H1 (cell line): Measurements from ENCODE around the gene SH3PXD2A. TPM values are rescaled to one million over a fixed set of nuclear protein-coding genes. Genes with fewer than 3 reads are reported as not detected.

Experiments
- CTCF ChIA-PET: fragments of 300-600 bp; sonication (Branson Sonifier 250); formaldehyde crosslinking; loops from one replicate; lab custom pipeline; 2021; ENCODE audit not compliant: partially characterized antibody; lab: Charles Lee
- POLR2A ChIA-PET: fragments of 300-600 bp; sonication (Branson Sonifier 250); formaldehyde crosslinking; loops from one replicate; lab custom pipeline; 2021; ENCODE audit warnings: inconsistent platforms; ENCODE audit not compliant: partially characterized antibody; lab: Charles Lee
- DNase-seq, 2 experiments: peaks; one replicate each; pipeline versions ENCODE4 v3.0.0 to v3.0.0-alpha.2; 2010 to 2022; ENCODE audit warnings: low spot score in 2 of 2, low read depth in 1 of 2, mixed read lengths in 1 of 2
- FAIRE-seq: peaks from 2 replicates; lab custom pipeline; 2011; peaks lifted over from hg19 to GRCh38; lab: Jason Lieb, UNC
- H2AFZ ChIP-seq: 2 replicates; pipeline ENCODE4 v1.8.1; 2012; ENCODE audit warnings: low read length, inconsistent platforms
- H2AK5ac ChIP-seq: 2 replicates; pipeline ENCODE4 v1.6.1; 2013; ENCODE audit warnings: low read depth, low read length
- H2BK120ac ChIP-seq: replicated peaks from 2 replicates; pipeline ENCODE3; 2013; ENCODE audit warnings: low read depth, low read length, inconsistent platforms
- H2BK12ac ChIP-seq: 2 replicates; pipeline ENCODE4 v1.6.1; 2013; ENCODE audit warnings: low read depth, low read length
- H2BK15ac ChIP-seq: 2 replicates; pipeline ENCODE4 v1.6.1; 2013; ENCODE audit warnings: low read length
- H2BK20ac ChIP-seq: 2 replicates; pipeline ENCODE4 v1.6.1; 2013; ENCODE audit warnings: low read length
- H2BK5ac ChIP-seq: 2 replicates; pipeline ENCODE4 v1.6.1; 2013; ENCODE audit warnings: low read depth, low read length
- H3K14ac ChIP-seq: 2 replicates; pipeline ENCODE4 v1.6.1; 2013; ENCODE audit warnings: inconsistent platforms; ENCODE audit not compliant: insufficient read length
- H3K18ac ChIP-seq: 2 replicates; pipeline ENCODE4 v1.6.1; 2013; ENCODE audit warnings: low read length; ENCODE audit errors: extremely low read depth
- H3K23ac ChIP-seq: 2 replicates; pipeline ENCODE4 v1.6.1; 2013; ENCODE audit warnings: inconsistent platforms; ENCODE audit not compliant: insufficient read length
- H3K23me2 ChIP-seq: 2 replicates; pipeline ENCODE4 v1.6.1; 2013; ENCODE audit warnings: low read depth, low read length
- H3K27ac ChIP-seq: 2 replicates; pipeline ENCODE4 v1.6.1; 2011; ENCODE audit warnings: low read depth, low read length, inconsistent platforms
- H3K27me3 ChIP-seq, 4 experiments: replicated peaks in 1 of 4; 1 replicate in 1 of 4; 2 replicates in 3 of 4; pipeline versions ENCODE4 v1.6.1 to v1.8.1; 2011 to 2013; ENCODE audit warnings: low read length in 3 of 4, mild to moderate bottlenecking in 3 of 4, inconsistent platforms in 2 of 4, mixed read lengths in 2 of 4, moderate library complexity in 1 of 4; ENCODE audit not compliant: control insufficient read depth in 3 of 4, insufficient read depth in 3 of 4; ENCODE audit errors: extremely low read depth in 1 of 4
- H3K36me3 ChIP-seq, 4 experiments: 2 replicates each; pipeline versions ENCODE4 v1.6.1 to v1.8.1; 2011 to 2013; ENCODE audit warnings: mild to moderate bottlenecking in 4 of 4, low read length in 3 of 4, moderate library complexity in 2 of 4, control low read depth in 1 of 4, inconsistent platforms in 1 of 4; ENCODE audit not compliant: insufficient read depth in 4 of 4, control insufficient read depth in 2 of 4
- H3K4ac ChIP-seq: replicated peaks from 2 replicates; pipeline ENCODE3; 2013; ENCODE audit warnings: low read length, low read depth, mixed read lengths, inconsistent platforms; ENCODE audit not compliant: insufficient read length
- H3K4me1 ChIP-seq, 4 experiments: replicated peaks in 1 of 4; 1 replicate in 1 of 4; 2 replicates in 3 of 4; pipeline versions ENCODE4 v1.6.1 to v1.8.1; 2011 to 2013; ENCODE audit warnings: low read length in 3 of 4, inconsistent platforms in 2 of 4, mixed read lengths in 1 of 4; ENCODE audit not compliant: insufficient read depth in 4 of 4, control insufficient read depth in 3 of 4
- H3K4me2 ChIP-seq, 2 experiments: 2 replicates each; pipeline versions ENCODE4 v1.6.1 to v1.8.1; 2011 to 2013; ENCODE audit warnings: low read depth in 2 of 2, low read length in 2 of 2, control low read depth in 1 of 2, inconsistent platforms in 1 of 2, mild to moderate bottlenecking in 1 of 2; ENCODE audit not compliant: insufficient read depth in 1 of 2
- H3K4me3 ChIP-seq, 4 experiments: fragments of 200-600, 300-600 bp in 1 of 4; sonication (generic), shearing (Covaris generic), sonication (Bioruptor Twin) in 1 of 4; 2 replicates each; pipeline versions ENCODE4 v1.5.1 to v1.8.1; 2011 to 2016; ENCODE audit warnings: low read length in 4 of 4, low read depth in 3 of 4, control low read depth in 2 of 4, inconsistent platforms in 2 of 4, mild to moderate bottlenecking in 2 of 4, mixed read lengths in 1 of 4, moderate library complexity in 1 of 4; ENCODE audit not compliant: insufficient read depth in 2 of 4; ENCODE audit errors: extremely low read depth in 1 of 4
- H3K56ac ChIP-seq: replicated peaks from 2 replicates; pipeline ENCODE3; 2013; ENCODE audit warnings: low read depth, mild to moderate bottlenecking, mixed read lengths, low read length, inconsistent platforms; ENCODE audit not compliant: insufficient read length
- H3K79me1 ChIP-seq: 2 replicates; pipeline ENCODE4 v1.6.1; 2013; ENCODE audit warnings: low read depth, low read length, control low read depth
- H3K79me2 ChIP-seq, 2 experiments: 2 replicates each; pipeline versions ENCODE4 v1.6.1 to v1.8.1; 2012 to 2013; ENCODE audit warnings: low read length in 2 of 2, mild to moderate bottlenecking in 2 of 2, inconsistent platforms in 1 of 2; ENCODE audit not compliant: insufficient read depth in 2 of 2, control insufficient read depth in 1 of 2
- H3K9ac ChIP-seq, 4 experiments: replicated peaks in 1 of 4; 1 replicate in 1 of 4; 2 replicates in 3 of 4; pipeline versions ENCODE4 v1.6.1 to v1.8.1; 2011 to 2013; ENCODE audit warnings: low read depth in 3 of 4, low read length in 3 of 4, control low read depth in 2 of 4, mild to moderate bottlenecking in 2 of 4, moderate library complexity in 2 of 4, inconsistent platforms in 1 of 4; ENCODE audit errors: extremely low read depth in 1 of 4
- H3K9me3 ChIP-seq, 2 experiments: 2 replicates each; pipeline versions ENCODE4 v1.6.1 to v1.8.1; 2012 to 2013; ENCODE audit warnings: mild to moderate bottlenecking in 2 of 2, moderate library complexity in 2 of 2, control low read depth in 1 of 2, inconsistent platforms in 1 of 2, low read depth in 1 of 2, low read length in 1 of 2, mixed read lengths in 1 of 2; ENCODE audit not compliant: insufficient read depth in 2 of 2
- H4K20me1 ChIP-seq, 2 experiments: replicated peaks in 1 of 2; 2 replicates each; pipeline versions ENCODE3 to v1.8.1; 2011 to 2013; ENCODE audit warnings: inconsistent platforms in 2 of 2, low read length in 2 of 2, mild to moderate bottlenecking in 1 of 2; ENCODE audit not compliant: insufficient read depth in 2 of 2, control insufficient read depth in 1 of 2
- H4K5ac ChIP-seq: 2 replicates; pipeline ENCODE4 v1.6.1; 2013; ENCODE audit warnings: low read length, low read depth, mixed read lengths, inconsistent platforms; ENCODE audit not compliant: insufficient read length
- H4K8ac ChIP-seq: 2 replicates; pipeline ENCODE4 v1.8.0; 2013; ENCODE audit warnings: mild to moderate bottlenecking, moderate library complexity, low read length, inconsistent platforms; ENCODE audit not compliant: insufficient read depth; ENCODE audit errors: extremely low read depth
- H4K91ac ChIP-seq: replicated peaks from 2 replicates; pipeline ENCODE3; 2013; ENCODE audit warnings: low read length, mixed read lengths, inconsistent platforms; ENCODE audit not compliant: insufficient read length
- CHD2 ChIP-seq: IDR thresholded peaks from 2 replicates; pipeline ENCODE4 v1.6.1; 2012; ENCODE audit warnings: low read length, improper control_type of control experiment
- EGR1 ChIP-seq: IDR thresholded peaks from 2 replicates; pipeline ENCODE4 v1.6.1; 2011; ENCODE audit warnings: low read depth, low read length, borderline replicate concordance
- EP300 ChIP-seq, 2 experiments: IDR thresholded peaks; 1 replicate in 1 of 2; 2 replicates in 1 of 2; pipeline ENCODE4 v1.6.1; 2011 to 2012; ENCODE audit warnings: low read depth in 2 of 2, low read length in 2 of 2, mild to moderate bottlenecking in 2 of 2, borderline replicate concordance in 1 of 2, inconsistent platforms in 1 of 2, moderate library complexity in 1 of 2
- GABPA ChIP-seq: IDR thresholded peaks from 2 replicates; pipeline ENCODE4 v1.6.1; 2011; ENCODE audit warnings: mild to moderate bottlenecking, low read length, moderate library complexity, borderline replicate concordance; ENCODE audit not compliant: insufficient read depth
- GTF2F1 ChIP-seq: IDR thresholded peaks from 2 replicates; pipeline ENCODE4 v1.6.1; 2012; ENCODE audit warnings: low read depth, low read length, improper control_type of control experiment, borderline replicate concordance
- POLR2AphosphoS5 ChIP-seq: IDR thresholded peaks from 2 replicates; pipeline ENCODE4 v1.6.1; 2011; ENCODE audit warnings: low read depth, low read length
- SP1 ChIP-seq: IDR thresholded peaks from 2 replicates; pipeline ENCODE4 v1.6.1; 2011; ENCODE audit warnings: low read depth, low read length
- SP2 ChIP-seq: IDR thresholded peaks from 2 replicates; pipeline ENCODE4 v1.6.1; 2012; ENCODE audit warnings: mild to moderate bottlenecking, low read length, inconsistent platforms
- SUZ12 ChIP-seq: fragments of 200-600 bp; sonication (generic); IDR thresholded peaks from 2 replicates; pipeline ENCODE4 v1.6.1; 2012; ENCODE audit warnings: mild to moderate bottlenecking, inconsistent platforms, low read length, moderate library complexity, mixed read lengths
- WGBS, 2 experiments: shearing (Covaris generic) in 1 of 2; methylation state at CpG; one replicate each; pipeline versions ENCODE4 v1.1.6 to v1.1.7; 2013 to 2015; ENCODE audit warnings: low lambda C conversion rate in 2 of 2, mixed read lengths in 2 of 2, inconsistent platforms in 1 of 2, low coverage in 1 of 2, missing lambda C conversion rate in 1 of 2; ENCODE audit not compliant: insufficient replicate concordance in 2 of 2, insufficient coverage in 1 of 2, insufficient read length in 1 of 2; ENCODE audit errors: extremely low coverage in 1 of 2, missing lambda C conversion rate in 1 of 2; 5-methylcytosine and 5-hydroxymethylcytosine counted together
- polyA plus RNA-seq, 7 experiments: library from polyadenylated mRNA; depleted of rRNA in 3 of 7; stranded (reverse) in 5 of 7; unstranded in 2 of 7; fragments of >200 nt in 5 of 7; fragments of 200-250 nt in 2 of 7; gene quantifications; 1 replicate in 5 of 7; 2 replicates in 1 of 7; 4 replicates in 1 of 7; pipeline versions ENCODE4 v1.2.1 to v1.2.3, GENCODE V29; 2011 to 2013; ENCODE audit warnings: missing spikeins in 2 of 7, mixed read lengths in 2 of 7
- total RNA-seq: library from RNA; stranded (reverse); fragmentation: NEBNext Ultra II Directional; extraction: Animal tissue kit (Norgen Biotek cat#: 25700); gene quantifications from 2 replicates; pipeline ENCODE4 v1.2.1, GENCODE V29; 2021

SH3PXD2A gene
- total and polyA plus RNA-seq, 2 of the 8 experiments (the other 6 are each of a cell fraction or from before 2014, with no cell fraction given), result 5.4 to 16.3 TPM

DNA sequence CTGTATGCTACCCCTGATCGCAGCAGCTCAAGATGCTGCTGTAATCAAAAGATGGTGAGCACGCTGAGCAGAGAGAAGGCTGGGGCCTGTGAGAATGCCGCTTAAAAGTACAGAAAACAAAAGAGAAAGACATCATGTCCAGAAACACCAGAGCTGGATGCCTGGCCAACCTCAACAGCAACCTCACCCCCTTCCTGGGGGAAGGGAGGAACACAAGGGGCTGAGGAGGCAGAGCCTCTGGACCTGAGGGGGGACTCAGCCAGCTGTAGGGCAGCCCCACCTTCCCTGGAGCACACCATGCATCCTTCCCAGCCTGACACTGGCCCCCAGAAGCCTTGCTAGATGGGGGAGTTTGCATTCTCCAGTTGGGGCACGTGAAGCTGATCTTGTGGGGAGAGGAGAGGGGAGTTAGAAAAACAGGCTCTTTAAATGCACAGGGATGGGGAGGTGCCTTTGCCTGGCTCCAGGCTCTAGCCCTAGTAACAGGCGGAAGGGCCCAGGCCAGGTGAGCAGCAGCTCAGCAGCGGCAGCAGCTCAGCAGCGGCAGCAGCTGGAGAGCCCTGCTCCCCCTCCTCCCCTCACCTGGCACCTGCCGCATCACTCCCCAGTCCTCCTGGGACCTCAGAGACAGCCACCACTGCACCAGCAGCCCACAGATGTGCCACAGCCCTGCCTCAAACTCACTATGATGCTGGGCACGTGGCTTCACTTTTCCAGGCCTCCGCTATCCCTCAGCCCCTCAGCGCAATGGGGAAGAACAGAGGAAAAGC is 205.5 kb downstream of the SH3PXD2A start:
- 0 out of 2 replicates have a peak overlapping the region, but pooled peaks have one; percentile 40 for H2BK5ac ChIP-seq
- H3K27ac ChIP-seq, result no peak overlapping the region
- no peak overlapping the region for H3K23ac ChIP-seq
- no peak overlapping the region for H2BK15ac ChIP-seq
- no peak overlapping the region for H2BK120ac ChIP-seq
- H4K20me1 ChIP-seq, result peaks cover 0 to 2% of the 10 kb centered on the region in 2 experiments
- H3K27me3 ChIP-seq, result no peaks in the 10 kb centered on the region
- H2BK12ac ChIP-seq, result 0 out of 2 replicates have a peak overlapping the region, but pooled peaks have one; percentile 64
- H3K4me3 ChIP-seq, result no peak overlapping the region
- ChIA-PET CTCF (interaction anchor here (0.9 to 27.1 kb wide), 15 partner anchors 9 to 164 kb away, joined by 3 to 336 read pairs (median 5); no protein-coding TSS in a partner anchor), POLR2A (interaction anchor here (0.9 to 4.3 kb wide), 7 partner anchors 11 to 51 kb away, joined by 3 to 20 read pairs (median 4); no protein-coding TSS in a partner anchor)
- no peaks in the 10 kb centered on the region; the same call in 1 of the 2 replicates for H3K79me1 ChIP-seq
- H2AK5ac ChIP-seq, result peak overlapping the region; percentile 2; the same call in 1 of the 2 replicates
- no peak for TF ChIP-seq EGR1
- no peak for TF ChIP-seq CHD2
- TF ChIP-seq GABPA, result no peak
- TF ChIP-seq GTF2F1, result no peak
- TF ChIP-seq SUZ12, result no peak
- no peak for TF ChIP-seq EP300 (IDR thresholded peaks at IDR 0.05; ENCODE audit: borderline replicate concordance in 1 of 2, low read depth in 2 of 2, low read length in 2 of 2)
- TF ChIP-seq SP2, result no peak
- TF ChIP-seq SP1, result no peak
- TF ChIP-seq POLR2AphosphoS5, result no peak
- H3K4ac ChIP-seq, result no peak overlapping the region
- H3K9me3 ChIP-seq, result no peaks in the 10 kb centered on the region
- H3K23me2 ChIP-seq, result no peaks in the 10 kb centered on the region
- H2AFZ ChIP-seq, result no peak overlapping the region
- H3K4me1 ChIP-seq, result peaks cover 0 to 34% (median 22%) of the 10 kb centered on the region in 4 experiments; a peak in 6 of 7 replicates
- H2BK20ac ChIP-seq, result peak overlapping the region; percentile 16; the same call in 1 of the 2 replicates
- no peak overlapping the region for H3K18ac ChIP-seq
- H3K9ac ChIP-seq, result no peak overlapping the region
- H4K8ac ChIP-seq, result no peak overlapping the region
- H3K4me2 ChIP-seq, result no peak overlapping the region
- no peak for FAIRE-seq
- H3K14ac ChIP-seq, result no peak overlapping the region
- H4K5ac ChIP-seq, result no peak overlapping the region
- WGBS, 2 experiments, result 86% methylated on average over 11 of the region's 11 CpGs; no CpG with 5 or more reads in 1 of the 2 experiments
- no peak overlapping the region for H4K91ac ChIP-seq
- 0 out of 4 replicates have a peak, but pooled peaks cover 0 to 3% of the 10 kb centered on the region in 2 experiments for H3K79me2 ChIP-seq
- no peak overlapping the region for H3K56ac ChIP-seq
- DNase-seq, result no peak
- 0 out of 8 replicates have a peak, but pooled peaks cover 0 to 1% (median 0%) of the 10 kb centered on the region in 4 experiments for H3K36me3 ChIP-seq
